ENCODE results near the gene LARP1B.
"Not testable (repeated sequence)": the region's sequence is repeated elsewhere in the genome, so short reads cannot be mapped to it uniquely, and the experiment has no call there.

The LARP1B gene

DNA sequence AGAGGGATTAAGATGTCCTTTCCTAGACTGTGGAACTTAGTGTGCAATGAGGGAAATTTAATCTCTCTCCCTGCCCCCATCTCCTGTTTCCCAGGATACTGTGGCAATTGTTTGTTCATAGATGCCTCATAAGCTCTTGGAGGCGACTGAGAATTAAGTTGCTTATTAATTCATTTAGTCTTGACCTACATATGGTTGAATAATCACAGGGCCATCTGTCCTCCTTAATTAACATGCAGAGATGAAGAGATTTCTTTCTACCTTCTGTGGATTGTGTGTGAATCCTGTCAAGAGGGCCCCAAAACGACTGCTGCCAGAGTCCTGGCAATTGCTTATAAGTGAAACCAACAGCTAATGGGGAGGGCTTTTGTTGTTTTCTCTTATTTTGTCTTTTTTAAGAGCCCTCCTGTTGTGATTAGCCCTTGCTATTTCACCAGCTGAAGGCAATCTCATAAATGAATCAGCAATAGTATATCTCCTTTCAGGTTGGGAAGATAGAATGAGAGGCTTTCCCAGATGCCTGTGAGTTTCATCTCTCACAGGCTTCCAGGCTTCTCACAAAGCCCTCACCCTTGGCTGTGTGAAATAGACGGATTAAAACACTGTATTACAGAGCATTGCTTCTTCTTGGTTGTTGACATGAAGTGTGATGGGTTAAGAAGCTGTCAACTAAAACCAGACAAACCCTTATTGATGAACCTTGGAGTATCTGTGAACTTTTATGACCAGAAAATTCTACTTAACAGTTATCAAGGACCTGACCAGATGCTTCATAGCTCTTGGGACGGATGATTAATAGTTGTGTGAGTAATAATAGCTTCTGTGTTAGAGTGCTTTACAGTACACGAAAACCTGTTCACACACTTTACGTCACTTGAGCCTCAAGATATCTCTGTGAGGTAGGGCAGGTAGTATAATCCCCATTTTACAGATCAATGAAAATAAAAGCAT is 168.0 kb downstream of the LARP1B start:
- DNase-seq, result no peak

DNA sequence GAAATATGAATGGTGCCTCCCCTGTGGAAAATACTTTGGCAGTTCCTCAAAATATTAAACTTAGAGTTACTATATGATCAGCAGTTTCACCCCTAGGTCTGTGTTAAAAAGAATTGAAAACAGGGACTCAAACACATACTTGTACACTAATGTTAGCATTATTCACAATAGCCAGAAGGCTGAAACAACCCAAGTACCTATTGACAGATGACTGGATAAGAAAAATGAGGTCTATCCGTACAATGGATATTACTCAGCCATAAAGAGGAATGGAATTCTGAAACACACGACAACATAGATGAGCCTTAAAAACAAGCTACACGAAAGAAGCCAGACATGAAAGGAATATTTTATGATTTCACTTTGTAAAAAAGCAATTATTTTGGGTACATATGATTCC is 171.6 kb downstream of the LARP1B start:
- no peak for DNase-seq

DNA sequence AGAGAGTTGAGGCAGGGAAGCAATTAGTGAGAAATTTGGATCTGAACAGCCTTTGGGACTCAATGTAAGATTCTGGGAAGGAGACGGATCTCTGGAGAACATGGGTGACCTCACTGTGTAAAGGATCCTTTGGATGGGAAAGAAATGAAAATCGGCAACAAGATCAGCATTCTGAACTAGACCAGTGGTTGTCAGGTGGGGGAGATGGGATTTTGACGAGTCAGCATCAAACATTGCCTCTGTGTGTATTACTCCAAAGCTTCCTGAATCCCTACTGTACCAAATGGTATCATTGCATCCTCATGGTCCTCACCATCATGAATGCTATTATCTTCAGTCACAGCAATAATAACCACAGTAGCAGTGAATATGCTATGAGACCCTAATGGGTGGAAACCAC is 173.7 kb downstream of the LARP1B start:
- no peak for DNase-seq

GRCh38 chr4:128241019-128241418 is 179.9 kb downstream of the LARP1B start:
- DNase-seq, result no peak

DNA sequence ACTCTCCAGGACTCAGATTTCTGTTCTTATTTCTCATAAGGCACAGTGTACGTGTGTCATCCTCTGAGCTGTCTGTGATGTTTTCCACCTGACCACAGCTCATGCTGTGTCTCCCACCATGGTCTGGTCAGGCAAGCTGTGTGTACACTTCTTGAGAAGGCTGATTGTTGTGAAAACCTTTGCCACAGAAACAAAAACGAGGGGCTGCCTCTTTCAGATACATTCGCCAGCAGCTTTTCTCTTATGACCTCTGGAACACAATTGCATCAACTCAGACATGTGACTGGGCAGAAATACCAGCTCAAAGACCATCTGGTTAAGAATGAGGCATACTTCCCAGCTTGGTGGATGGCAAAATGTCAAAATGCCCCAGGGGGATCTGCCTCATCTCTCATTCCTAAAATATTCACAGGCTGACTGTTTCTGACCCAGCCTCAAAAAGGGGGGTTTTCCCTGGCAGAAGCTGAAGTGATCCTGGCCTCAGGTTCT is 180.4 kb downstream of the LARP1B start:
- no peak for DNase-seq

DNA sequence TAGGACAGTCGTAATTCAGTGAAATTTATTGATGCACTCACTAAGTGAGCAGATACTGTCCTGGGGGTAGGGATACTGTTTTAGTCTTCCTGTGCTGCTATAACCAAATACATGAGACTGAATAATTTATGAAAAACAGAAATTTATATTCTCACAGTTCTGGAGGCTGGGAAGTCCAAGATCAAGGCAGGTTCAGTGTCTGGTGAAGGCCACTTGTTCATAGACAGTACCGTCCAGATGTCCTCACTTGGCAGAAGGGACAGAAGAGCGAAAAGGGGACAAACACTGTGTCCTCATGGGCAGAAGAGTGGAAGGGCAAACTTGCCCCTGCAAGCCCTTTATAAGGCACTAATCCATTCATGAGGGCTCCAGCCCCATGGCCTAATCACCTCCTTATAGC is 180.9 kb downstream of the LARP1B start:
- no peak for DNase-seq

DNA sequence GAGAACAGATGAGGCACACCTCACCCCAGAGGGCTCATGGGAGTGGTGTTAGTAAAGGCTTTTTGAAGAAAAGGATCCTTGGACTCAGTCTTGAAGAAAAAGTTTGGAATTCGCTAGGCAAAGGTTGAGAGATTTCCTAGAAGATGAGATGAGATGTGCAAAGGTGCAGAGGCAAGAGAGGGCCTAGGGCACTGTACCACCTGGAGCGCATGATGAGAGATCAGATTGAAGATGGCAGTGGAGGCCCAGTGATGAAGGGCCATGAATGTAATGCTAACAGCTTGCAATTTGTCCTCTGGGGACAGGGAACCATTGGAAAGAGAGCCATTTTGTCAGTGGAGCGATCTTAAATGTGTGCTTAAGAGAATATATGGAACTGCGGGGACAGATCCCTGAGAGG is 181.5 kb downstream of the LARP1B start:
- DNase-seq, result no peak

DNA sequence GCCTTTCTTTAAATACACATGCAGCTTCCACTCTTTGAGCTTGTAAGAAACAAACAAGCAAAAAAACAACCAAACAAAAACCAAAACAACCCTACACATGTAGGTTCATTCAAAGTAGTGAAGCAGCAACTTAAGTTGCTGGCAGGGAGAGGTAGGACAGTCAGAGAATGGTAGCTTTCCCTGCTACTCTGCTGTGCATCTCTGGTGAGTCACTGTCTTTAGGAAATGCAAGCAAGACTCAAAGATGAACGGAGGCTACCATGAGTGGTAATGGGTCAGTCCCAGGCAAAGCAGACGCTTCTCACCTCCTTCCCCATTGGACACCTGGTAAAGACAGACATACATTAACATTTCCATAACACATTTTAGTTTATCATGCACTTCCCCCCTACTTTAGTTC is 183.3 kb downstream of the LARP1B start:
- no peak for DNase-seq

DNA sequence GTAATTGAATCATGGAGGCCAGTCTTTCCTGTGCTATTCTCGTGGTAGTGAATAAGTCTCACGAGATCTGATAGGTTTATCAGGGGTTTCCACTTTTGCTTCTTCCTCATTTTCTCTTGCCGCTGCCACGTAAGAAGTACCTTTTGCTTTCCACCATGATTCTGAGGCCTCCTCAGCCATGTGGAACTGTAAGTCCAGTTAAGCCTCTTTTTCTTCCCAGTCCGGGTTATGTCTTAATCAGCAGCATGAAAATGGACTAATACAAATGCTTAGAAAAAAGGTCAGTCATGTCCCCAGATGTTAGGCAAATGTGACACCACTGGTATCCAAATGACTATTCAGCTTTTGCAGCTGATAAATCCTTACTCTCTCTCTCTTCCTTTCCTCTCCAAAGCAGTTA is 184.3 kb downstream of the LARP1B start:
- not testable (repeated sequence) for DNase-seq

- no peak for DNase-seq
Observed at GRCh38 chr4:128247906-128248305, 186.8 kb downstream of the LARP1B start.

GRCh38 chr4:128249787-128250668 is 188.9 kb downstream of the LARP1B start:
- DNase-seq, result no peak

- DNase-seq, result no peak
Observed at GRCh38 chr4:128255906-128256305, 194.8 kb downstream of the LARP1B start.

DNA sequence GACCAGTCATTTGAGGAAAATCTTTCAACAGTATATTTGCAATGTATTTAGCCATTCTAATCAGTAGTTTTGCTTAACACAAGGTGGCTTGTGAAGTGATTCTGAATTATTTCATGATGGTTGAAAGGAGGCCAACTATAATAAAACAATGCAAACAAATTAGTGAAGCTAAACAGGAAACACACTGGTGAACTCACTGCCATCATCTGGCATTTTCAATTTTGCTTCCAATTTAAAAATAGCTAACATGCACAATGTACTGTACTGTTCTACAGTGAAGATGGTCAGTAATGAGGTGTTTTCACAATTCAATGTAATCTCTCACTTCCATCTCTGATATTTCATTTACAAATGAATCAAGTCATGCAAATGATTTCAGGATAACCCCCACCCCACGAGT is 195.4 kb downstream of the LARP1B start:
- no peak for DNase-seq

DNA sequence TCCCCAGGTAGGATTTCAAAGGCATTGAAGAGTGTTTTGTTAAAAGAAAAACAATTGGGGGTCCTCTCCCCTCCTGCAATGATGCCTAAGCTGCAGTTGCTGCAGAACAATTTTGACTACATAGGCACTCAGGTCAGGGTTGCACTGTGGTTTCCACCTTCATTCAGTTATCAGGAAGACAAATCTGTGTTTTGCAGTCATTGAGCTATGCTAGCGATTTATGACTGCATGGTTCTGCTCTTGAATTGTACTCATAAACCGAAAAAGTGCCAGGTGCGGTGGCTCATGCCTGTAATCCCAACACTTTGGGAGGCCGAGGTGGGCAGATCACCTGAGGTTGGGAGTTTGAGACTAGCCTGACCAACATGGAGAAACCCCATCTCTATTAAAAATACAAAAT is 197.1 kb downstream of the LARP1B start:
- not testable (repeated sequence) for DNase-seq

GRCh38 chr4:128259889-128260288 is 198.8 kb downstream of the LARP1B start:
- not testable (repeated sequence) for DNase-seq

Measured in effector CD4-positive, alpha-beta T cell (primary cell).